Cardiac fibroblast (primary cell): ENCODE data around the gene ADGRA1.

Source experiments
- DNase-seq, 2 donors: peaks; one replicate each; pipeline versions ENCODE4 v3.0.0 to v3.0.0-alpha.2; 2010; ENCODE audit warnings: low read depth in 2 of 2
- H3K4me3 ChIP-seq, 2 donors: replicated peaks in 1 of 2; 1 replicate in 1 of 2; 2 replicates in 1 of 2; pipeline ENCODE4 v1.5.1; 2011; ENCODE audit warnings: low read depth in 2 of 2, low read length in 2 of 2, mild to moderate bottlenecking in 2 of 2, moderate library complexity in 1 of 2
- CTCF ChIP-seq: IDR thresholded peaks from one replicate; pipeline ENCODE4 v1.5.1; 2011; ENCODE audit warnings: low read depth, mild to moderate bottlenecking, low read length, inconsistent platforms

Gene ADGRA1

GRCh38 chr10:133098426-133099124 lies 10.9 kb downstream of the ADGRA1 start:
- no peak for DNase-seq
- H3K4me3 ChIP-seq: no peak overlapping the region
- TF ChIP-seq CTCF: no peak

- H3K4me3 ChIP-seq: no peak overlapping the region
- no peak for TF ChIP-seq CTCF
- no peak for DNase-seq
These were observed 11.8 kb downstream of the ADGRA1 start for GRCh38 chr10:133099571-133099970.

GRCh38 chr10:133100186-133100585 lies 12.5 kb downstream of the ADGRA1 start:
- no peak for TF ChIP-seq CTCF
- H3K4me3 ChIP-seq: no peak overlapping the region
- DNase-seq: no peak

GRCh38 chr10:133100706-133101415 lies 13.1 kb downstream of the ADGRA1 start:
- no peak overlapping the region for H3K4me3 ChIP-seq
- no peak for DNase-seq
- no peak for TF ChIP-seq CTCF

GRCh38 chr10:133101416-133101810 lies 13.7 kb downstream of the ADGRA1 start:
- no peak for TF ChIP-seq CTCF
- DNase-seq: no peak

GRCh38 chr10:133102415-133103095 lies 14.8 kb downstream of the ADGRA1 start:
- no peak overlapping the region for H3K4me3 ChIP-seq
- no peak for DNase-seq
- no peak for TF ChIP-seq CTCF

More at GRCh38 chr10:133101416-133101810, 13.7 kb downstream of the ADGRA1 start:
- no peak overlapping the region for H3K4me3 ChIP-seq
